GM12865 (cell line): Measurements from ENCODE around the gene MGST1.
A peak's percentile ranks its signal among the peaks of the same experiment; 100 is the strongest.

Source experiments
- DNase-seq: peaks from one replicate; pipeline ENCODE4 v3.0.0; 2010; ENCODE audit warnings: low read depth
- H3K4me3 ChIP-seq: 2 replicates; pipeline ENCODE4 v1.5.1; 2011; ENCODE audit warnings: mild to moderate bottlenecking, low read depth, low read length, control low read depth
- CTCF ChIP-seq: IDR thresholded peaks from 2 replicates; pipeline ENCODE4 v1.5.1; 2011; ENCODE audit warnings: low read length, control low read depth, low read depth, inconsistent platforms; ENCODE audit not compliant: insufficient read depth; ENCODE audit errors: missing control alignments

Gene MGST1

GRCh38 chr12:16347391-16348298 is at the start of gene MGST1:
Gene MGST1 (plus strand): TSS chr12:16347645. CDS start chr12:16354253, 6,608 bp downstream.
- peak; percentile 24 for DNase-seq
- no peak for TF ChIP-seq CTCF
- H3K4me3 ChIP-seq: peak within 1 kb of the TSS; percentile 11; the same call in 1 of the 2 replicates

GRCh38 chr12:16299403-16299802 is 48.0 kb upstream of the MGST1 start:
- no peak for TF ChIP-seq CTCF
- H3K4me3 ChIP-seq: no peak overlapping the region
- no peak for DNase-seq

GRCh38 chr12:16300122-16300521 is 47.3 kb upstream of the MGST1 start:
- DNase-seq: no peak
- no peak for TF ChIP-seq CTCF

GRCh38 chr12:16300736-16301135 is 46.7 kb upstream of the MGST1 start:
- no peak for DNase-seq
- no peak for TF ChIP-seq CTCF
- H3K4me3 ChIP-seq: no peak overlapping the region

More at GRCh38 chr12:16300122-16300521, 47.3 kb upstream of the MGST1 start:
- H3K4me3 ChIP-seq: no peak overlapping the region

GRCh38 chr12:16303939-16304338 is 43.5 kb upstream of the MGST1 start:
- H3K4me3 ChIP-seq: no peak overlapping the region
- TF ChIP-seq CTCF: no peak
- DNase-seq: no peak

- TF ChIP-seq CTCF: no peak
- DNase-seq: no peak
- no peak overlapping the region for H3K4me3 ChIP-seq
Observed at GRCh38 chr12:16307856-16308475, 39.5 kb upstream of the MGST1 start.

GRCh38 chr12:16310934-16311333 is 36.5 kb upstream of the MGST1 start:
- no peak for TF ChIP-seq CTCF

More at GRCh38 chr12:16310934-16311333, 36.5 kb upstream of the MGST1 start:
- no peak overlapping the region for H3K4me3 ChIP-seq
- no peak for DNase-seq
